ENCODE measurements around the gene SVIP. TPM values are rescaled to one million over a fixed set of nuclear protein-coding genes. Genes with fewer than 3 reads are reported as not detected.

Gene SVIP
- polyA plus RNA-seq, 3 donors = 1.0 to 3.1 (median 2.6) TPM

- H3K4me1 Mint-ChIP-seq = no peaks in the 10 kb centered on the region
- no peaks in the 10 kb centered on the region for H3K9me3 ChIP-seq (replicated peaks in 1 of 2; ENCODE audit: control insufficient read depth in 1 of 2, insufficient read depth in 1 of 2, low read length in 2 of 2)
- H3K36me3 Mint-ChIP-seq = no peaks in the 10 kb centered on the region
- no peak for TF ChIP-seq CTCF (IDR thresholded peaks at IDR 0.05)
- H3K4me3 Mint-ChIP-seq = no peak overlapping the region
- H3K4me3 ChIP-seq (replicated peaks in 1 of 3; ENCODE audit: low read depth in 2 of 3, low read length in 3 of 3) = no peak overlapping the region
- no peaks in the 10 kb centered on the region for H4K20me1 ChIP-seq (ENCODE audit: insufficient read depth, low read length)
- no peak overlapping the region for H2AFZ ChIP-seq (ENCODE audit: insufficient read depth, low read depth, low read length, poor library complexity, severe bottlenecking)
- DNase-seq = no peak
- H3K27me3 ChIP-seq (ENCODE audit: control insufficient read depth in 2 of 2, insufficient read depth in 2 of 2, low read length in 2 of 2) = no peaks in the 10 kb centered on the region
- no peak overlapping the region for H3K9ac ChIP-seq (ENCODE audit: insufficient read depth, low read length, poor library complexity, severe bottlenecking)
- no peaks in the 10 kb centered on the region for H3K4me1 ChIP-seq (ENCODE audit: control insufficient read depth in 1 of 2, insufficient read depth in 2 of 2, low read length in 2 of 2)
- intact Hi-C loops (cut with micrococcal nuclease) = no loop called here
- H3K36me3 ChIP-seq (replicated peaks in 1 of 2; ENCODE audit: control insufficient read depth in 1 of 2, insufficient read depth in 2 of 2, low read length in 2 of 2) = no peaks in the 10 kb centered on the region
- H3K4me2 ChIP-seq (replicated peaks; ENCODE audit: extremely low read depth, low read length, poor library complexity, severe bottlenecking) = no peak overlapping the region
- no peak overlapping the region for H3K27ac Mint-ChIP-seq
- H3K27me3 Mint-ChIP-seq (ENCODE audit: low read depth in 3 of 3) = peaks cover 0 to 4% (median 1%) of the 10 kb centered on the region in 3 donors
- H3K79me2 ChIP-seq (ENCODE audit: insufficient read depth, low read length) = no peaks in the 10 kb centered on the region
- no CpG with 5 or more reads among the region's 1 CpG for WGBS (ENCODE audit: insufficient coverage)
- peaks cover 0 to 4% (median 0%) of the 10 kb centered on the region in 7 donors for H3K9me3 Mint-ChIP-seq
- no peak overlapping the region for H3K27ac ChIP-seq (ENCODE audit: low read depth in 1 of 2, low read length in 2 of 2)
These were observed 60.5 kb downstream of the SVIP start for GRCh38 chr11:22769081-22769480.

Other genes starting within 250 kb of the SVIP start
- 1 to 10 TPM; 1.1 to 3.9 (median 2.8) TPM for gene FANCF, start 204.0 kb downstream of the SVIP start, polyA plus RNA-seq
- under 1 TPM; 0.86 to 1.00 (median 0.89) TPM for gene GAS2, start 163.2 kb downstream of the SVIP start, polyA plus RNA-seq
- not detected for gene CCDC179, start 30.7 kb upstream of the SVIP start, polyA plus RNA-seq

Measured in CD14-positive monocyte (primary cell).